Fibroblast of villous mesenchyme (primary cell): ENCODE results near the gene ALDH2. TPM values are rescaled to one million over a fixed set of nuclear protein-coding genes. Genes with fewer than 3 reads are reported as not detected.
"Not testable (repeated sequence)": the region's sequence is repeated elsewhere in the genome, so short reads cannot be mapped to it uniquely, and the experiment has no call there.

ENCODE experiments used
- DNase-seq: peaks from one replicate; pipeline ENCODE4 v3.0.0-alpha.2; 2010; ENCODE audit warnings: low read depth
- H3K4me3 ChIP-seq: 2 replicates; pipeline ENCODE4 v1.5.1; 2011; ENCODE audit warnings: low read depth, mild to moderate bottlenecking, low read length
- total RNA-seq: library from RNA; depleted of rRNA; stranded (reverse); fragments of >200 nt; gene quantifications from 2 replicates; pipeline ENCODE4 v1.2.3, GENCODE V29; 2012
- TF ChIP-seq, protein P1 (sequence below): IDR thresholded peaks from 2 replicates; pipeline ENCODE4 v1.5.1; 2012; ENCODE audit warnings: low read depth, mild to moderate bottlenecking, low read length; ENCODE audit not compliant: insufficient read depth

The ALDH2 gene
- total RNA-seq, 1 donor = 13.4 TPM

GRCh38 chr12:111733340-111733915 lies 33.3 kb upstream of the ALDH2 start:
- H3K4me3 ChIP-seq = no peak overlapping the region
- TF ChIP-seq, protein P1, sequence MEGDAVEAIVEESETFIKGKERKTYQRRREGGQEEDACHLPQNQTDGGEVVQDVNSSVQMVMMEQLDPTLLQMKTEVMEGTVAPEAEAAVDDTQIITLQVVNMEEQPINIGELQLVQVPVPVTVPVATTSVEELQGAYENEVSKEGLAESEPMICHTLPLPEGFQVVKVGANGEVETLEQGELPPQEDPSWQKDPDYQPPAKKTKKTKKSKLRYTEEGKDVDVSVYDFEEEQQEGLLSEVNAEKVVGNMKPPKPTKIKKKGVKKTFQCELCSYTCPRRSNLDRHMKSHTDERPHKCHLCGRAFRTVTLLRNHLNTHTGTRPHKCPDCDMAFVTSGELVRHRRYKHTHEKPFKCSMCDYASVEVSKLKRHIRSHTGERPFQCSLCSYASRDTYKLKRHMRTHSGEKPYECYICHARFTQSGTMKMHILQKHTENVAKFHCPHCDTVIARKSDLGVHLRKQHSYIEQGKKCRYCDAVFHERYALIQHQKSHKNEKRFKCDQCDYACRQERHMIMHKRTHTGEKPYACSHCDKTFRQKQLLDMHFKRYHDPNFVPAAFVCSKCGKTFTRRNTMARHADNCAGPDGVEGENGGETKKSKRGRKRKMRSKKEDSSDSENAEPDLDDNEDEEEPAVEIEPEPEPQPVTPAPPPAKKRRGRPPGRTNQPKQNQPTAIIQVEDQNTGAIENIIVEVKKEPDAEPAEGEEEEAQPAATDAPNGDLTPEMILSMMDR = no peak
- DNase-seq = no peak

GRCh38 chr12:111739524-111739923 lies 27.2 kb upstream of the ALDH2 start:
- H3K4me3 ChIP-seq, DNase-seq: not testable (repeated sequence)

DNA sequence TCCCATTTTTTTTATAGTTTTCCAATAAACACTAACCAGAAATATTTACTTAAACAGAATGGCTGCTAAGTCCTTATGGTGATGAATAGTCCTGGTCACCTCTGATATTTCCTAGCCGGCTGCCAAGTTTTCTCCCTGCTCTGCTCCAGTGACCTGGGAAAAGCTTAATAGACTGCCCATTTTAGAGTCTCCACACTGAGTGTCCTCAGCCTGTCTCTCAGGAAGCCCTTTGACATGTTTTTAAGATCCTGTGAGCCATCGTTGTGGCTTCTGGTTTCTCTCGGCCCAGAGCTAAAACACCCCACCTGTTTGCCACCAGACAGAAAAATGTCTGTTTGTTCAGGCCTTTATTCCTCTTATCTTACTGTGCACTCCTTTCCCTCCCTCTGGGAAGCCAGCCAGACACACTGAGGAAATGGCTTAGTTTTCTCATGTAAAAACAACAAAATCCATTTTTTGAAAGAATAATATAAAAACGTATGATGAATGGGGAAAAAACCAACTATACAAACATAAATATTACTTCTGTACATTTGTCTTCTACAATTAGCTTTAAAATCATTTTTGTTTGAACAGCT lies 25.4 kb upstream of the ALDH2 start:
- no peak overlapping the region for H3K4me3 ChIP-seq
- TF ChIP-seq, protein P1 = no peak
- peak; percentile 27 for DNase-seq

GRCh38 chr12:111745211-111745610 lies 21.5 kb upstream of the ALDH2 start:
- TF ChIP-seq, protein P1 = no peak
- no peak for DNase-seq
- no peak overlapping the region for H3K4me3 ChIP-seq

GRCh38 chr12:111747333-111747732 lies 19.4 kb upstream of the ALDH2 start:
- TF ChIP-seq, protein P1 = no peak
- no peak overlapping the region for H3K4me3 ChIP-seq
- no peak for DNase-seq

DNA sequence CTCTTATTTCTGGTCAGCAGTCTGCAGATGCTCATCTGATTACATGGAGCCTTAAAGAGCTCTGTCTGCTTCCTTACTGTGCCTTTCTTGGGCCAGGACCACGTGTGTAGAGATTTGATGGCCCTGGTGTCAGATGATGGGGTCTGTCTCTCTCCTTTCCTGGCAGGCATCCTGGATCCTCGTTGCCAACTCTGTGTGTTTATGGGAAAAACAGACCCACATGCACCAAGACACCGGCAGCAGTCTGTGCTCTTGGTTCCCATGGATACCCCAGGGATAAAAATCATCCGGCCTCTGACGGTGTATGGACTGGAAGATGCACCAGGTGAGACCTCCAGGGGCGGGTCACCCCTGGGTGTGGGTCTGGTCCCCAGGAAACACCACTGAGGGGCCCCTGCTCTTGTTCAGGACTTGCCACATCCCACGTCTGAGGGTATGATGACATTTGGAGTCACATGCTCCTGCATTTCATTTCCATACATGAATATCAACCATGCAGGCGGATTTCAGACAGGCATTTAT lies 18.5 kb upstream of the ALDH2 start:
- TF ChIP-seq, protein P1 = no peak
- DNase-seq = no peak
- H3K4me3 ChIP-seq = no peak overlapping the region

DNA sequence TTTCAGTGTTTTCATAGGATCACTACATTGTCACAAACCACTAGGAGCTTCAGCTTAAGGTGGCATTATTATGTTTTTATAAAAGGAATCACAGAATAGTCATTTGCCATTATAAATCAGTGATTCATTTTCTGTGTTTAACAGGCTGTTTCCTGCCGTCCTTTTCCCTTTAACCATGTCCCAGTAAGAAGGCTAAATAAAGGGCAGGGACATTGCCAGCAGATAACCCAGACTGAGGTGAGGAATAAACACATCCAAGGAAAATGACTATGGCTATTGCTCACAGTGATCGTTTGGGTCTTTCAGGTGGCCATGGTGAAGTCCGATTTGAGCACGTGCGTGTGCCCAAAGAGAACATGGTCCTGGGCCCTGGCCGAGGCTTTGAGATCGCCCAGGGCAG lies 17.9 kb upstream of the ALDH2 start:
- TF ChIP-seq, protein P1 = no peak
- no peak for DNase-seq
- no peak overlapping the region for H3K4me3 ChIP-seq
